Gastrocnemius medialis (tissue), 4 donors: ENCODE measurements around the gene FCRL2.

Experiments
- POLR2A ChIP-seq, 2 donors: fragments of 450-650 bp; IDR thresholded peaks; one replicate each; pipeline ENCODE4 v1.6.1; 2017; ENCODE audit warnings: antibody characterized with exemption in 2 of 2, mild to moderate bottlenecking in 2 of 2, moderate library complexity in 2 of 2
- TF ChIP-seq, protein P1 (sequence below), 5 experiments: fragments of 450-650 bp in 3 of 5; fragments of 200-600 bp in 2 of 5; sonication (generic) in 2 of 5; IDR thresholded peaks in 4 of 5; conservative IDR thresholded peaks in 1 of 5; 1 replicate in 4 of 5; 2 replicates in 1 of 5; pipeline ENCODE4 v1.5.1; 2016 to 2019; ENCODE audit warnings: antibody characterized with exemption in 5 of 5, mild to moderate bottlenecking in 3 of 5, moderate library complexity in 3 of 5

GRCh38 chr1:157781048-157781447 lies 4.1 kb upstream of the FCRL2 start:
- TF ChIP-seq, protein P1, sequence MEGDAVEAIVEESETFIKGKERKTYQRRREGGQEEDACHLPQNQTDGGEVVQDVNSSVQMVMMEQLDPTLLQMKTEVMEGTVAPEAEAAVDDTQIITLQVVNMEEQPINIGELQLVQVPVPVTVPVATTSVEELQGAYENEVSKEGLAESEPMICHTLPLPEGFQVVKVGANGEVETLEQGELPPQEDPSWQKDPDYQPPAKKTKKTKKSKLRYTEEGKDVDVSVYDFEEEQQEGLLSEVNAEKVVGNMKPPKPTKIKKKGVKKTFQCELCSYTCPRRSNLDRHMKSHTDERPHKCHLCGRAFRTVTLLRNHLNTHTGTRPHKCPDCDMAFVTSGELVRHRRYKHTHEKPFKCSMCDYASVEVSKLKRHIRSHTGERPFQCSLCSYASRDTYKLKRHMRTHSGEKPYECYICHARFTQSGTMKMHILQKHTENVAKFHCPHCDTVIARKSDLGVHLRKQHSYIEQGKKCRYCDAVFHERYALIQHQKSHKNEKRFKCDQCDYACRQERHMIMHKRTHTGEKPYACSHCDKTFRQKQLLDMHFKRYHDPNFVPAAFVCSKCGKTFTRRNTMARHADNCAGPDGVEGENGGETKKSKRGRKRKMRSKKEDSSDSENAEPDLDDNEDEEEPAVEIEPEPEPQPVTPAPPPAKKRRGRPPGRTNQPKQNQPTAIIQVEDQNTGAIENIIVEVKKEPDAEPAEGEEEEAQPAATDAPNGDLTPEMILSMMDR (IDR thresholded peaks at IDR 0.05 in 4 of 5, conservative IDR thresholded peaks at IDR 0.05 in 1 of 5) = no peak
- no peak for TF ChIP-seq POLR2A (IDR thresholded peaks at IDR 0.05)
